HepG2 (cell line): ENCODE measurements around the gene TEKTIP1. TPM values are rescaled to one million over a fixed set of nuclear protein-coding genes. Genes with fewer than 3 reads are reported as not detected.

Source experiments
- AKAP8 ChIP-seq: sonication (generic); formaldehyde crosslinking; IDR thresholded peaks from 2 replicates; pipeline ENCODE4 v1.5.1; 2020; ENCODE audit warnings: mild to moderate bottlenecking, missing genetic modification reagents
- CENPT ChIP-seq: sonication (generic); formaldehyde crosslinking; IDR thresholded peaks from 2 replicates; pipeline ENCODE4 v1.8.0; 2022; ENCODE audit warnings: low read depth, mild to moderate bottlenecking, moderate library complexity, missing genetic modification reagents
- MLXIP ChIP-seq: sonication (generic); formaldehyde crosslinking; IDR thresholded peaks from 2 replicates; pipeline ENCODE4 v1.9.0; 2021; ENCODE audit warnings: missing genetic modification reagents, borderline replicate concordance
- PHF21A ChIP-seq: sonication (generic); formaldehyde crosslinking; IDR thresholded peaks from 2 replicates; pipeline ENCODE4 v1.5.0; 2020; ENCODE audit warnings: mild to moderate bottlenecking, missing genetic modification reagents
- RERE ChIP-seq: IDR thresholded peaks from 2 replicates; pipeline ENCODE4 v1.6.1; 2016; ENCODE audit warnings: low read depth, missing genetic modification reagents, missing compliant biosample characterization
- SIX4 ChIP-seq: sonication (generic); formaldehyde crosslinking; IDR thresholded peaks from 2 replicates; pipeline ENCODE4 v1.4.0; 2020; ENCODE audit warnings: missing genetic modification reagents
- SOX5 ChIP-seq: IDR thresholded peaks from 2 replicates; pipeline ENCODE4 v1.6.1; 2016; ENCODE audit warnings: borderline replicate concordance
- ZNF446 ChIP-seq: sonication (generic); formaldehyde crosslinking; IDR thresholded peaks from 2 replicates; pipeline ENCODE4 v1.5.0; 2020; ENCODE audit warnings: mild to moderate bottlenecking, missing genetic modification reagents
- ZNF839 ChIP-seq: sonication (generic); formaldehyde crosslinking; IDR thresholded peaks from 2 replicates; pipeline ENCODE4 v1.4.0; 2020; ENCODE audit warnings: missing genetic modification reagents, mild to moderate bottlenecking, borderline replicate concordance
- polyA plus RNA-seq, 8 experiments: library from polyadenylated mRNA; depleted of rRNA in 3 of 8; stranded (reverse) in 7 of 8; unstranded in 1 of 8; fragments of >200 nt; fragmentation: Illumina TruSeq in 4 of 8; extraction: Trizol in 4 of 8; gene quantifications; 2 replicates each; pipeline versions ENCODE4 v1.2.1 to v1.2.3, GENCODE V29; 2011 to 2016; ENCODE audit warnings: low read depth in 4 of 8, missing spikeins in 1 of 8, mixed read lengths in 1 of 8; ENCODE audit not compliant: insufficient read depth in 1 of 8
- total RNA-seq, 5 experiments: library from RNA; depleted of rRNA; stranded (reverse); fragments of >200 nt; fragmentation: Illumina TruSeq; extraction: Trizol; gene quantifications; 2 replicates each; pipeline ENCODE4 v1.2.3, GENCODE V29; 2016; ENCODE audit warnings: low read depth in 1 of 5
- TF ChIP-seq, protein P1 (sequence below): sonication (generic); formaldehyde crosslinking; IDR thresholded peaks from 2 replicates; pipeline ENCODE4 v1.8.1; 2023; ENCODE audit warnings: mild to moderate bottlenecking, inconsistent platforms, moderate library complexity, missing genetic modification reagents, borderline replicate concordance
- TF ChIP-seq, protein P2 (sequence below): IDR thresholded peaks from 2 replicates; pipeline ENCODE4 v1.6.1; 2012; ENCODE audit warnings: low read length, improper control_type of control experiment
- TF ChIP-seq, protein P3 (sequence below): sonication (generic); formaldehyde crosslinking; IDR thresholded peaks from 2 replicates; pipeline ENCODE4 v1.9.0; 2021; ENCODE audit warnings: missing genetic modification reagents, borderline replicate concordance

The TEKTIP1 gene
- total and polyA plus RNA-seq, 2 of the 13 experiments (the other 11 are each of a cell fraction or from before 2014, with no cell fraction given), result not detected

- TF ChIP-seq CENPT (CRISPR knock-in tag) (peak; percentile 94), ZNF839 (CRISPR knock-in tag) (0 out of 2 replicates have a peak, but pooled peaks have one; percentile 73), ZNF446 (CRISPR knock-in tag) (peak; percentile 54; the same call in 1 of the 2 replicates), MLXIP (CRISPR knock-in tag) (no peak), PHF21A (peak; percentile 55; the same call in 1 of the 2 replicates), SIX4 (CRISPR knock-in tag) (no peak), SOX5 (CRISPR knock-in tag) (peak; percentile 28; the same call in 1 of the 2 replicates), RERE (CRISPR knock-in tag) (no peak), AKAP8 (CRISPR knock-in tag) (no peak)
- TF ChIP-seq, protein P1, sequence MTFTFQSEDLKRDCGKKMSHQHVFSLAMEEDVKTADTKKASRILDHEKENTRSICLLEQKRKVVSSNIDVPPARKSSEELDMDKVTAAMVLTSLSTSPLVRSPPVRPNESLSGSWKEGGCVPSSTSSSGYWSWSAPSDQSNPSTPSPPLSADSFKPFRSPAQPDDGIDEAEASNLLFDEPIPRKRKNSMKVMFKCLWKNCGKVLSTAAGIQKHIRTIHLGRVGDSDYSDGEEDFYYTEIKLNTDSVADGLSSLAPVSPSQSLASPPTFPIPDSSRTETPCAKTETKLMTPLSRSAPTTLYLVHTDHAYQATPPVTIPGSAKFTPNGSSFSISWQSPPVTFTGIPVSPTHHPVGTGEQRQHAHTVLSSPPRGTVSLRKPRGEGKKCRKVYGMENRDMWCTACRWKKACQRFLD (CRISPR knock-in tag), result no peak; the same call in 1 of the 2 replicates
- TF ChIP-seq, protein P2, sequence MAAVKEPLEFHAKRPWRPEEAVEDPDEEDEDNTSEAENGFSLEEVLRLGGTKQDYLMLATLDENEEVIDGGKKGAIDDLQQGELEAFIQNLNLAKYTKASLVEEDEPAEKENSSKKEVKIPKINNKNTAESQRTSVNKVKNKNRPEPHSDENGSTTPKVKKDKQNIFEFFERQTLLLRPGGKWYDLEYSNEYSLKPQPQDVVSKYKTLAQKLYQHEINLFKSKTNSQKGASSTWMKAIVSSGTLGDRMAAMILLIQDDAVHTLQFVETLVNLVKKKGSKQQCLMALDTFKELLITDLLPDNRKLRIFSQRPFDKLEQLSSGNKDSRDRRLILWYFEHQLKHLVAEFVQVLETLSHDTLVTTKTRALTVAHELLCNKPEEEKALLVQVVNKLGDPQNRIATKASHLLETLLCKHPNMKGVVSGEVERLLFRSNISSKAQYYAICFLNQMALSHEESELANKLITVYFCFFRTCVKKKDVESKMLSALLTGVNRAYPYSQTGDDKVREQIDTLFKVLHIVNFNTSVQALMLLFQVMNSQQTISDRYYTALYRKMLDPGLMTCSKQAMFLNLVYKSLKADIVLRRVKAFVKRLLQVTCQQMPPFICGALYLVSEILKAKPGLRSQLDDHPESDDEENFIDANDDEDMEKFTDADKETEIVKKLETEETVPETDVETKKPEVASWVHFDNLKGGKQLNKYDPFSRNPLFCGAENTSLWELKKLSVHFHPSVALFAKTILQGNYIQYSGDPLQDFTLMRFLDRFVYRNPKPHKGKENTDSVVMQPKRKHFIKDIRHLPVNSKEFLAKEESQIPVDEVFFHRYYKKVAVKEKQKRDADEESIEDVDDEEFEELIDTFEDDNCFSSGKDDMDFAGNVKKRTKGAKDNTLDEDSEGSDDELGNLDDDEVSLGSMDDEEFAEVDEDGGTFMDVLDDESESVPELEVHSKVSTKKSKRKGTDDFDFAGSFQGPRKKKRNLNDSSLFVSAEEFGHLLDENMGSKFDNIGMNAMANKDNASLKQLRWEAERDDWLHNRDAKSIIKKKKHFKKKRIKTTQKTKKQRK, result no peak
- TF ChIP-seq, protein P3, sequence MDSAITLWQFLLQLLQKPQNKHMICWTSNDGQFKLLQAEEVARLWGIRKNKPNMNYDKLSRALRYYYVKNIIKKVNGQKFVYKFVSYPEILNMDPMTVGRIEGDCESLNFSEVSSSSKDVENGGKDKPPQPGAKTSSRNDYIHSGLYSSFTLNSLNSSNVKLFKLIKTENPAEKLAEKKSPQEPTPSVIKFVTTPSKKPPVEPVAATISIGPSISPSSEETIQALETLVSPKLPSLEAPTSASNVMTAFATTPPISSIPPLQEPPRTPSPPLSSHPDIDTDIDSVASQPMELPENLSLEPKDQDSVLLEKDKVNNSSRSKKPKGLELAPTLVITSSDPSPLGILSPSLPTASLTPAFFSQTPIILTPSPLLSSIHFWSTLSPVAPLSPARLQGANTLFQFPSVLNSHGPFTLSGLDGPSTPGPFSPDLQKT, result no peak
Measured at GRCh38 chr19:3500429-3501101, 38.4 kb upstream of the TEKTIP1 start, which contains the start of gene DOHH (continued).
